H1 (cell line): ENCODE measurements around the gene ANKS1B. TPM values are rescaled to one million over a fixed set of nuclear protein-coding genes. Genes with fewer than 3 reads are reported as not detected.

Experiments
- CBX8 ChIP-seq: fragments of 300-800, 300-1000 bp; sonication (generic); IDR thresholded peaks from 2 replicates; pipeline ENCODE4 v1.7.1; 2016; ENCODE audit warnings: low read depth, low read length, borderline replicate concordance
- CREB1 ChIP-seq: IDR thresholded peaks from 2 replicates; pipeline ENCODE4 v1.6.1; 2012; ENCODE audit warnings: inconsistent platforms
- EZH2 ChIP-seq: fragments of 200-600 bp; sonication (generic); IDR thresholded peaks from 2 replicates; pipeline ENCODE4 v1.7.1; 2012; ENCODE audit warnings: low read depth, mild to moderate bottlenecking, moderate library complexity, low read length, inconsistent platforms; ENCODE audit not compliant: severe bottlenecking
- HDAC2 ChIP-seq, 2 experiments: fragments of 300-600 bp in 1 of 2; sonication (generic) in 1 of 2; IDR thresholded peaks; 2 replicates each; pipeline ENCODE4 v1.6.1; 2011 to 2012; ENCODE audit warnings: low read depth in 2 of 2, low read length in 2 of 2, mild to moderate bottlenecking in 2 of 2, moderate library complexity in 2 of 2, borderline replicate concordance in 1 of 2, inconsistent platforms in 1 of 2
- polyA plus RNA-seq, 7 experiments: library from polyadenylated mRNA; depleted of rRNA in 3 of 7; stranded (reverse) in 5 of 7; unstranded in 2 of 7; fragments of >200 nt in 5 of 7; fragments of 200-250 nt in 2 of 7; gene quantifications; 1 replicate in 5 of 7; 2 replicates in 1 of 7; 4 replicates in 1 of 7; pipeline versions ENCODE4 v1.2.1 to v1.2.3, GENCODE V29; 2011 to 2013; ENCODE audit warnings: missing spikeins in 2 of 7, mixed read lengths in 2 of 7
- total RNA-seq: library from RNA; stranded (reverse); fragmentation: NEBNext Ultra II Directional; extraction: Animal tissue kit (Norgen Biotek cat#: 25700); gene quantifications from 2 replicates; pipeline ENCODE4 v1.2.1, GENCODE V29; 2021
- TF ChIP-seq, protein P1 (sequence below): IDR thresholded peaks from 2 replicates; pipeline ENCODE4 v1.6.1; 2012; ENCODE audit warnings: low read length, inconsistent platforms
- TF ChIP-seq, protein P2 (sequence below), 3 experiments: IDR thresholded peaks; 1 replicate in 2 of 3; 2 replicates in 1 of 3; pipeline versions ENCODE4 v1.5.1 to v1.6.1; 2011; ENCODE audit warnings: low read length in 3 of 3, mild to moderate bottlenecking in 3 of 3, inconsistent platforms in 2 of 3, low read depth in 1 of 3, moderate library complexity in 1 of 3; ENCODE audit not compliant: insufficient read depth in 1 of 3; ENCODE audit errors: control extremely low read depth in 1 of 3
- TF ChIP-seq, protein P3 (sequence below): IDR thresholded peaks from 2 replicates; pipeline ENCODE4 v1.6.1; 2012; ENCODE audit warnings: inconsistent platforms

ANKS1B gene
- total and polyA plus RNA-seq, 2 of the 8 experiments (the other 6 are each of a cell fraction or from before 2014, with no cell fraction given), result 2.7 to 6.1 TPM

DNA sequence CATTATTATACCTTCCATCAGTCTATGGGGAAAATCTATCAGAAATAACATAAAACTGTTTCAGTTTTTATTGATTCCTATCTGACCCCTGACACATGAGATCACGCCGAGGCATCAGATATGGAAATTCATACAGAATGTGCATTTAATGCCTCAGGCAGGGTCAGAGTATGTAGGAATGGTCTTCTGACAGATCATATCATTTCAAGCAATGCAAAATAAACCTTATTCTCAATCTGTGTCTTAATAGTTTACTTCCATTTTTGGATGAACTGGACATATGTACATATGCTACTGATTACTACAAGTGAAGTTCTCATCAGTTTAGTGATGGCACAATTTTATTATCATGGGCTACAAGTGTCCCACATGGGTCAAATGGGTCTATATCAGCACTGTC lies 150.0 kb downstream of the ANKS1B start (continued):
- TF ChIP-seq, protein P1, sequence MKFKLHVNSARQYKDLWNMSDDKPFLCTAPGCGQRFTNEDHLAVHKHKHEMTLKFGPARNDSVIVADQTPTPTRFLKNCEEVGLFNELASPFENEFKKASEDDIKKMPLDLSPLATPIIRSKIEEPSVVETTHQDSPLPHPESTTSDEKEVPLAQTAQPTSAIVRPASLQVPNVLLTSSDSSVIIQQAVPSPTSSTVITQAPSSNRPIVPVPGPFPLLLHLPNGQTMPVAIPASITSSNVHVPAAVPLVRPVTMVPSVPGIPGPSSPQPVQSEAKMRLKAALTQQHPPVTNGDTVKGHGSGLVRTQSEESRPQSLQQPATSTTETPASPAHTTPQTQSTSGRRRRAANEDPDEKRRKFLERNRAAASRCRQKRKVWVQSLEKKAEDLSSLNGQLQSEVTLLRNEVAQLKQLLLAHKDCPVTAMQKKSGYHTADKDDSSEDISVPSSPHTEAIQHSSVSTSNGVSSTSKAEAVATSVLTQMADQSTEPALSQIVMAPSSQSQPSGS, result no peak
- TF ChIP-seq EZH2 (no peak), CBX8 (no peak), HDAC2 (IDR thresholded peaks at IDR 0.05; ENCODE audit: borderline replicate concordance in 1 of 2, low read depth in 2 of 2, low read length in 2 of 2) (no peak), CREB1 (no peak)
- TF ChIP-seq, protein P2, sequence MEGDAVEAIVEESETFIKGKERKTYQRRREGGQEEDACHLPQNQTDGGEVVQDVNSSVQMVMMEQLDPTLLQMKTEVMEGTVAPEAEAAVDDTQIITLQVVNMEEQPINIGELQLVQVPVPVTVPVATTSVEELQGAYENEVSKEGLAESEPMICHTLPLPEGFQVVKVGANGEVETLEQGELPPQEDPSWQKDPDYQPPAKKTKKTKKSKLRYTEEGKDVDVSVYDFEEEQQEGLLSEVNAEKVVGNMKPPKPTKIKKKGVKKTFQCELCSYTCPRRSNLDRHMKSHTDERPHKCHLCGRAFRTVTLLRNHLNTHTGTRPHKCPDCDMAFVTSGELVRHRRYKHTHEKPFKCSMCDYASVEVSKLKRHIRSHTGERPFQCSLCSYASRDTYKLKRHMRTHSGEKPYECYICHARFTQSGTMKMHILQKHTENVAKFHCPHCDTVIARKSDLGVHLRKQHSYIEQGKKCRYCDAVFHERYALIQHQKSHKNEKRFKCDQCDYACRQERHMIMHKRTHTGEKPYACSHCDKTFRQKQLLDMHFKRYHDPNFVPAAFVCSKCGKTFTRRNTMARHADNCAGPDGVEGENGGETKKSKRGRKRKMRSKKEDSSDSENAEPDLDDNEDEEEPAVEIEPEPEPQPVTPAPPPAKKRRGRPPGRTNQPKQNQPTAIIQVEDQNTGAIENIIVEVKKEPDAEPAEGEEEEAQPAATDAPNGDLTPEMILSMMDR (IDR thresholded peaks at IDR 0.05; ENCODE audit: control extremely low read depth in 1 of 3, insufficient read depth in 1 of 3, low read depth in 1 of 3, low read length in 3 of 3), result no peak
- TF ChIP-seq, protein P3, sequence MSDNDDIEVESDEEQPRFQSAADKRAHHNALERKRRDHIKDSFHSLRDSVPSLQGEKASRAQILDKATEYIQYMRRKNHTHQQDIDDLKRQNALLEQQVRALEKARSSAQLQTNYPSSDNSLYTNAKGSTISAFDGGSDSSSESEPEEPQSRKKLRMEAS, result no peak
